AG04450 (cell line): ENCODE results near the gene S100A5. TPM values are rescaled to one million over a fixed set of nuclear protein-coding genes. Genes with fewer than 3 reads are reported as not detected.

Experiments
- CTCF ChIA-PET: fragments of 300-600, 350-600 bp; formaldehyde crosslinking; extraction: SDS; loops from one replicate; lab custom pipeline; 2022; ENCODE audit warnings: antibody characterized with exemption, inconsistent platforms; lab: Charles Lee
- POLR2A ChIA-PET: fragments of 350-600 bp; formaldehyde crosslinking; extraction: SDS; loops from one replicate; lab custom pipeline; 2021; ENCODE audit warnings: antibody characterized with exemption, inconsistent platforms; lab: Yijun Ruan, JAX
- DNase-seq: peaks from one replicate; pipeline ENCODE4 v3.0.0-alpha.2; 2011; ENCODE audit warnings: low read depth, low spot score
- H3K27ac ChIP-seq: one replicate; pipeline ENCODE4 v1.5.1; 2012; ENCODE audit warnings: low read depth, low read length, control low read depth
- H3K27me3 ChIP-seq: one replicate; pipeline ENCODE4 v1.6.0; 2012; ENCODE audit warnings: low read length; ENCODE audit not compliant: control insufficient read depth, insufficient read depth
- H3K4me3 ChIP-seq: 2 replicates; pipeline ENCODE4 v1.5.1; 2011; ENCODE audit warnings: mild to moderate bottlenecking, low read depth, low read length, control low read depth
- H3K9me3 ChIP-seq: 2 replicates; pipeline ENCODE4 v1.5.1; 2012; ENCODE audit warnings: low read length; ENCODE audit not compliant: control insufficient read depth, insufficient read depth
- polyA plus RNA-seq: library from polyadenylated mRNA; depleted of rRNA; stranded (reverse); fragments of >200 nt; gene quantifications from 2 replicates; pipeline ENCODE4 v1.2.3, GENCODE V29; 2011
- TF ChIP-seq, protein P1 (sequence below): IDR thresholded peaks from 2 replicates; pipeline ENCODE4 v1.5.1; 2011; ENCODE audit warnings: low read depth, low read length, control low read depth, inconsistent platforms

The S100A5 gene
- polyA plus RNA-seq, 1 experiment, result 0.42 TPM

DNA sequence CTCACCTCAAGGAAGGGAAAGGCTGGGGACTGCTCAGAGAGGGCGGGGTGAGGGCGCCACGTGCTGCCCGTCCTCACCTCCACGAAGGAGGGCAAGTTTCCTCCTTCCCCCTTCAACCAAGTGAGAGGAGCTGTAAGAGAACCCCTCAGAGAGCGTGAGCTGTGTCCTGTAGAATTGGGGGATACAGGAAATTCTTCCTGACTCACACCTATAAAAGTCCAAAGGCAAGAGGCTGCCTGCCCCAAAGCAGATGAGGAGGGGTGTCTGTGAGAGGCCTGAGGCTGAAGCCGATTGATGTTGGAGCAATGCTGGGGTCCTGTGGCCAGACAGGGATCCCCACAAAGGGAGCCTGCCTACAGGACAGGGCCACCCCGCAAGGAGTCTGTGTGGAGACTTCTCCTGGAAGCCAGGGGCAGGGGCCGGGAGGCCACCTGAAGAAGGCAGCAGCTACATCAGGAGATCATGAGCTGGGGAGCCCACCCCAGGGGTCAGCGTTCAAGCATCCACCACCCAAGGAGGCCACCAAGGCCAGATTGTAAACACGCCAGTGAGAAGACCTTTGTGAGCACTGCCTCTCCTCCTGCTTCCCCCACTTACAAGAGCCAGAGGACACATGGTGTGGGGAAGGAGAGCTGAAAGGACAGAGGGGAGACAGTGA, 32.7 kb downstream of the S100A5 start:
- peak overlapping the region; percentile 31 for H3K27ac ChIP-seq
- ChIA-PET CTCF (interaction anchor here (0.8 to 6.2 kb wide), 8 partner anchors 12 to 156 kb away, joined by 3 to 163 read pairs (median 4); no protein-coding TSS in a partner anchor), POLR2A (interaction anchor here (1.7 to 2.3 kb wide), 3 partner anchors 58 to 126 kb away, joined by 6 to 23 read pairs (median 14); partner anchors contain the start of gene CHTOP)
- H3K9me3 ChIP-seq, result no peaks in the 10 kb centered on the region
- H3K4me3 ChIP-seq, result no peak overlapping the region
- TF ChIP-seq, protein P1, sequence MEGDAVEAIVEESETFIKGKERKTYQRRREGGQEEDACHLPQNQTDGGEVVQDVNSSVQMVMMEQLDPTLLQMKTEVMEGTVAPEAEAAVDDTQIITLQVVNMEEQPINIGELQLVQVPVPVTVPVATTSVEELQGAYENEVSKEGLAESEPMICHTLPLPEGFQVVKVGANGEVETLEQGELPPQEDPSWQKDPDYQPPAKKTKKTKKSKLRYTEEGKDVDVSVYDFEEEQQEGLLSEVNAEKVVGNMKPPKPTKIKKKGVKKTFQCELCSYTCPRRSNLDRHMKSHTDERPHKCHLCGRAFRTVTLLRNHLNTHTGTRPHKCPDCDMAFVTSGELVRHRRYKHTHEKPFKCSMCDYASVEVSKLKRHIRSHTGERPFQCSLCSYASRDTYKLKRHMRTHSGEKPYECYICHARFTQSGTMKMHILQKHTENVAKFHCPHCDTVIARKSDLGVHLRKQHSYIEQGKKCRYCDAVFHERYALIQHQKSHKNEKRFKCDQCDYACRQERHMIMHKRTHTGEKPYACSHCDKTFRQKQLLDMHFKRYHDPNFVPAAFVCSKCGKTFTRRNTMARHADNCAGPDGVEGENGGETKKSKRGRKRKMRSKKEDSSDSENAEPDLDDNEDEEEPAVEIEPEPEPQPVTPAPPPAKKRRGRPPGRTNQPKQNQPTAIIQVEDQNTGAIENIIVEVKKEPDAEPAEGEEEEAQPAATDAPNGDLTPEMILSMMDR, result no peak
- DNase-seq, result no peak
- no peaks in the 10 kb centered on the region for H3K27me3 ChIP-seq

- ChIA-PET CTCF (interaction anchor here (1.5 to 6.2 kb wide), 4 partner anchors 11 to 154 kb away, joined by 7 to 163 read pairs (median 16); no protein-coding TSS in a partner anchor), POLR2A (interaction anchor here (0.7 to 2.3 kb wide), 12 partner anchors 16 to 1554 kb away, joined by 3 to 23 read pairs (median 5); partner anchors contain the start of genes CHTOP, S100A13, S100A14 and S100A6)
- no peak overlapping the region for H3K4me3 ChIP-seq
- H3K27ac ChIP-seq, result peak overlapping the region; percentile 90
- TF ChIP-seq, protein P1, result no peak
- DNase-seq, result peak; percentile 90
- H3K27me3 ChIP-seq, result no peaks in the 10 kb centered on the region
- H3K9me3 ChIP-seq, result no peaks in the 10 kb centered on the region
Measured at GRCh38 chr1:153506831-153507413, 33.8 kb downstream of the S100A5 start.

DNA sequence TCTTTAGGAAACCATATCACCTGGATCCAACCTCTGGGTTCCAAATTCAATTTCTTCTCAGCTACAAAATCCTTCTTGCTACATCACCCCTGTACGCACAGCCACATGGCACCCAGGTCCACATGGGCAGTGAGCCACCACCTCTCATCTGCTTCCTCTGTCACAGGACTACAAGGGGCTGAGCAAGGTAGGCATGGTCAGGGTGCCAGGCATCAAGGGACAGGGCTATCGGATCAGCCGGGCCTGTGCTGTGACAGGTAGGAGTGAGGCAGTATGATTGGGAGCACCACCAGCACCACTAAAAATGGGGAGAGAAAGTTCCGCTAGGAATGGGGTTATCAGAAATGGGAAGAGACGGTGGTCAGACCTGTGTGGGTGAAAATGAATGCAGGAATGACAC, 34.3 kb downstream of the S100A5 start:
- Histone ChIP-seq H3K27ac (peak overlapping the region; percentile 59), H3K9me3 (no peaks in the 10 kb centered on the region), H3K4me3 (no peak overlapping the region), H3K27me3 (no peaks in the 10 kb centered on the region)
- POLR2A ChIA-PET, result interaction anchor here (0.7 to 2.3 kb wide), 12 partner anchors 16 to 1554 kb away, joined by 3 to 23 read pairs (median 5); partner anchors contain the start of genes CHTOP, S100A13, S100A14 and S100A6
- CTCF ChIA-PET, result interaction anchor here (1.5 to 6.2 kb wide), 4 partner anchors 11 to 154 kb away, joined by 7 to 163 read pairs (median 16); no protein-coding TSS in a partner anchor
- TF ChIP-seq, protein P1, result no peak
- DNase-seq, result no peak

- Histone ChIP-seq H3K27ac (no peak overlapping the region), H3K27me3 (no peaks in the 10 kb centered on the region), H3K9me3 (no peaks in the 10 kb centered on the region), H3K4me3 (no peak overlapping the region)
- no peak for DNase-seq
- TF ChIP-seq, protein P1, result no peak
- ChIA-PET CTCF (interaction anchor here (2.2 to 3.3 kb wide), 2 partner anchors 10 to 153 kb away, joined by 14 to 19 read pairs; no protein-coding TSS in a partner anchor), POLR2A (interaction anchor here (1.5 kb wide), 1 partner anchor 15 kb away, joined by 5 read pairs; no protein-coding TSS in a partner anchor)
Measured at GRCh38 chr1:153505576-153505975, 35.2 kb downstream of the S100A5 start.
